Upper lobe of left lung (tissue), 4 donors: ENCODE measurements around the gene P2RY14.
A peak's percentile ranks its signal among the peaks of the same experiment; 100 is the strongest.

ENCODE experiments used
- EP300 ChIP-seq, 4 donors: sonication (generic); formaldehyde crosslinking; IDR thresholded peaks; one replicate each; pipeline ENCODE4 v1.5.1; 2017; ENCODE audit warnings: antibody characterized with exemption in 4 of 4, control low read depth in 2 of 4
- POLR2A ChIP-seq, 4 donors: fragments of 450-650 bp; IDR thresholded peaks; one replicate each; pipeline ENCODE4 v1.5.1; 2016 to 2017; ENCODE audit warnings: antibody characterized with exemption in 4 of 4, mild to moderate bottlenecking in 2 of 4
- POLR2AphosphoS5 ChIP-seq, 2 donors: sonication (generic); formaldehyde crosslinking; IDR thresholded peaks; one replicate each; pipeline ENCODE4 v1.5.1; 2017; ENCODE audit warnings: antibody characterized with exemption in 2 of 2
- TF ChIP-seq, protein P1 (sequence below), 6 experiments: fragments of 450-650 bp in 4 of 6; fragments of 200-600 bp in 2 of 6; sonication (generic) in 2 of 6; IDR thresholded peaks; one replicate each; pipeline ENCODE4 v1.5.1; 2016 to 2019; ENCODE audit warnings: antibody characterized with exemption in 6 of 6

DNA sequence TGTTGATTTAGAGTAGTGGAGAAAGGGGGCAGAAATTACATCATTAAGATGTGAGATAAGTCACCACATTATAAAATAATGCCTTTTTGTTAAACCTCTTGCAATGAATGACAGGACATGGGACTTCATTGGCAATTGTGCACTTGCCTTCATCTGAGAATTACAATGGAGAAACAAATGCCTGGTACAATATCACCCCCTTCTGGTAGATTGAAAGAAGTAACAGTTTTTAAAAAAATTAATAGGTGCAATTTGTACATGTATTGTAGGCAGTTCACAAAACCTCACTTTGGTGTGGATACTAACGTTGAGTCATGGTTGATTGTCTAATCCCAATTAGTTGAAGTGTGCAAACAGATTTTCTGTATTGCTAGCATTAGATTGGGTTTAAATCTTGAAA, 4.6 kb upstream of the P2RY14 start:
- TF ChIP-seq POLR2AphosphoS5 (IDR thresholded peaks at IDR 0.05) (no peak), POLR2A (IDR thresholded peaks at IDR 0.05) (no peak), EP300 (IDR thresholded peaks at IDR 0.05) (no peak)
- TF ChIP-seq, protein P1, sequence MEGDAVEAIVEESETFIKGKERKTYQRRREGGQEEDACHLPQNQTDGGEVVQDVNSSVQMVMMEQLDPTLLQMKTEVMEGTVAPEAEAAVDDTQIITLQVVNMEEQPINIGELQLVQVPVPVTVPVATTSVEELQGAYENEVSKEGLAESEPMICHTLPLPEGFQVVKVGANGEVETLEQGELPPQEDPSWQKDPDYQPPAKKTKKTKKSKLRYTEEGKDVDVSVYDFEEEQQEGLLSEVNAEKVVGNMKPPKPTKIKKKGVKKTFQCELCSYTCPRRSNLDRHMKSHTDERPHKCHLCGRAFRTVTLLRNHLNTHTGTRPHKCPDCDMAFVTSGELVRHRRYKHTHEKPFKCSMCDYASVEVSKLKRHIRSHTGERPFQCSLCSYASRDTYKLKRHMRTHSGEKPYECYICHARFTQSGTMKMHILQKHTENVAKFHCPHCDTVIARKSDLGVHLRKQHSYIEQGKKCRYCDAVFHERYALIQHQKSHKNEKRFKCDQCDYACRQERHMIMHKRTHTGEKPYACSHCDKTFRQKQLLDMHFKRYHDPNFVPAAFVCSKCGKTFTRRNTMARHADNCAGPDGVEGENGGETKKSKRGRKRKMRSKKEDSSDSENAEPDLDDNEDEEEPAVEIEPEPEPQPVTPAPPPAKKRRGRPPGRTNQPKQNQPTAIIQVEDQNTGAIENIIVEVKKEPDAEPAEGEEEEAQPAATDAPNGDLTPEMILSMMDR (IDR thresholded peaks at IDR 0.05) = peak; percentile 29 to 76 (median 62)
